Superior temporal gyrus (tissue), 1 donor: ENCODE data around the gene WRAP73.

Experiments
- DNase-seq: peaks from one replicate; pipeline ENCODE4 v3.0.0-alpha.2; 2016; ENCODE audit errors: extremely low spot score

WRAP73 gene

DNA sequence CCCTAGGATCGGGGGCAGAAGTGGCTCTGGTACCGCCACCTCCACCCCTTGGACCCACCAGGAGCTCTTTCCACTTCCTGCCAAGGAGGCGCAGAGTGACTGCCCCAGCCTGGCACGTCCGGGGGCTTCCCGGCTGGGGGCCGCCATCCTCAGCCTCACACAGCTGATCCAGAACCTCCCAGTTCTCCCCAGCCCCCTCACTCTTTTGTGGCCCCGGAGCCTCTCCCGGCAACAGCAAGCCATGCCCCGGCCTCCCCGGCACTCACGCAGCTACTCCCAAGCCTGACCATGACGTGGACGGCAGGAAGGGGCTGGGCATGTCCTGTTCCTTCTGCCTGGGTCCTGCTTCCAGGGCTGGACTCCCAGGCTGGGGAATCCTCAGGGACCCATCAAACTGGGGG lies 19.5 kb upstream of the WRAP73 start:
- DNase-seq: no peak

DNA sequence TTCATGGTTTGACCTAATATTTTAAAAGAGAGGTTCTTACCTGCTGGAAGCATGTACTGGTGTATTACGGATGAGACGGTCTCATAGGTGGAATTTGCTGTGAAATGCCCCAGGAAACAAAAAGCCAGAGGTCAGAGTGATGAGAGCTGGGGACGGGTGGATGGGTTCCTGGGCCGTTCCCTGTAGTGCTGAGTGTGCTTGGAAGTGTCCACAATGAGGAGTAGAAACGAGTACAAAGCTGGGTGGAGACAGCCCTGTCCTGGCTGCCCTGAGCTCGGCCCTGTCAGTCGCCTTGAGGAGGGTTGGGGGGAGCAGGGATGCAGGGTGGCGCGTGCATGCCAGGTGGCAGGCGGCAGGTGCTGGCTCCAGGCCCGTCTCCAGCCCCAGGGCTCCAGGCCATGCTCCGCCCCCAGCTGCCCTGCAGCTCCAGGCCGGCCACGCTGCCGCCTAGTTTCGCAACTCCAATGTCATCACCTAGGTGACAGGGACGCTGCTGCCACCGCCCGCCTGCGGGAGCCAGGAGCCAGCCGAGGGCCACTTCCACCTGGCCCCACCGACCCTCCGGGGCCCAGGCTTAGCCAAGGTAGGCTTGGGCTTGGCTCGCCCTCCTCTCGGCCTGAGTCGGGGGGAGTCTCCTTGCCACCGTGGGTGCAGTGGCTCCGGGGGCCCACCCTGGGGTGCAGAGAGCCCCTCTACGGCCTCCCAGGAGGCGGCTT lies 18.8 kb upstream of the WRAP73 start:
- no peak for DNase-seq

DNA sequence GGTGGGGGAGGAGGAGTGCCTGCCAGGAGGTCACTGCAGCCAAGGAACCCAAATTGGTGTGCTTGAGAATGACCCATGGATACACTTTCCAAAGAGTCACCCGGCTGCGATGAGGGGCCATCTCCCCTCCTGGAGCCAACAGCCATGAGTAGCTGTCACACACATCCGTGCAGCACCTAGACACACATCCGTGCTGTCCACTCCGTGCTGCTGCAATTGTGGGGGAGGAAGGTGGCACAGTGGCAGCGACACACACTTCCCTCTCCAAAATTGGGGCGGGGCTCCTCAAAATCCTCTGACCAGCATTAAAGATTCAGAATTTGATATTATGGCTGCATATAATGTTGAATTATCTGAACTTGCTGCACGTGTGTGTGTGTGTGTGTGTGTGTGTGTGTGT lies 18.2 kb upstream of the WRAP73 start:
- DNase-seq: no peak

DNA sequence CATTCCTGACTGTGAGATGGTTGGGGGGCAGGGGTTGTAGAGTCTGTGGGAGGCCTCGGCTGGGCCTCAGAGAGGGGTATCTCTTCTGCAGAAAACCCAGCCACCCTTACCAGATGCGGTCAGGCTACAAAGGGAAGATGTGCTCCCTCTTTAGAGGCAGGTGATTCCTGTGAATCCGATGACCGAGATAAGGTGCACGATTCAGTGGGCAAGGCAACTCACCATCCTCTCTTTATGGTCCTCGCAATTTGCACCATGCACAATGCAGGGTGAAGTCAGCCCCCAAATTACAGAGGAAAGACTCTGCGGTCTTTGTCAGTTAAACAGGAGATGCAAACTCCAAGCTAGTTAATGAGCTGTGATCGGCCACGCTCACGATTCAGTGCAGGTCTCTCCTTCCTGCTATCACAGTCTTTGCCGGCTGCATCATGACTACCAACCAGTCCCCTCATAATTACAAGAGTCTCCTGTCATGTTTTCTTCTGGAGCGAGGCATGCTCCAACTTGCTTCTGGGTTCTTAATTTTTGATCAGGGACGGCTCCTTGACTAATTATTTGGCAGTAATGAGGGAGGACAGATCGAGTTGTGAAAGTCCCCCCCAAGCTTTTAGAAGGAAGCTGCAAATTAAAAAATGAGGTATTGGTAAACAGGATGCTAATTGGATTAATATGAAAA lies 14.9 kb upstream of the WRAP73 start:
- no peak for DNase-seq

DNA sequence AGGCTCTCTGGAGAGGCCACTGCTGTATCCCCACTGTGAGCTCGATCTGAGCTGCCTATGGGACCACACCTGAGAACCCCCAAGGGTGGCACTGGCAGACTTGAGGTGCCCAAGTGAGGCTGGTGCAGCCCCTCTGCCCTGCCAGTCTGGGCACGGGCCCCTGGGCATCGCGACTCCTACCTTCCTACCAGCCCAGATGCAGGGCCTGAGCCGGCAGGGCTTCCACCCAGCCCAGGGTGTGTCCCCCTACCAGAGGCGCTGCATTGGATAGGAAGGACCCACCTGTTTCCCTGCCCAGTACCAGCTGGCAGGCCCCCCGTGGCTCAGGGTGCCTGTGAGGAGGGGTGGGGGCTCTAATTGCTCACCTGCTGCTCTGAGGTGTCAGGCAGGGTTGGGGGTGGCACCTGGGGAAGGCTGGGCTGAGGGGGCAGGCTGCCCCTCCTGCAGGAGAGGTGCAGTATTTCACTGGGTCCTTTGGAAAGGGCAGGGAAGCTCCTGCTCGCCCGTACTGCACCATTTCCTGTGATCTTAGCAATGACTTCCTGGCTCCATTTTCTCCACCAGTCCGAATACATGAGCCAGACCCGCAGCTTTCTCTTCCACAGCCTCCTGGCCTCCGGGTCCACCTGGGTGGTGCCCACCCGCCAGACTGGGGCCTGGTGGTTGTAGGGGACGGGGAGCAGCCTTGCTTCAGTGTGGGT lies 14.2 kb upstream of the WRAP73 start:
- no peak for DNase-seq

DNA sequence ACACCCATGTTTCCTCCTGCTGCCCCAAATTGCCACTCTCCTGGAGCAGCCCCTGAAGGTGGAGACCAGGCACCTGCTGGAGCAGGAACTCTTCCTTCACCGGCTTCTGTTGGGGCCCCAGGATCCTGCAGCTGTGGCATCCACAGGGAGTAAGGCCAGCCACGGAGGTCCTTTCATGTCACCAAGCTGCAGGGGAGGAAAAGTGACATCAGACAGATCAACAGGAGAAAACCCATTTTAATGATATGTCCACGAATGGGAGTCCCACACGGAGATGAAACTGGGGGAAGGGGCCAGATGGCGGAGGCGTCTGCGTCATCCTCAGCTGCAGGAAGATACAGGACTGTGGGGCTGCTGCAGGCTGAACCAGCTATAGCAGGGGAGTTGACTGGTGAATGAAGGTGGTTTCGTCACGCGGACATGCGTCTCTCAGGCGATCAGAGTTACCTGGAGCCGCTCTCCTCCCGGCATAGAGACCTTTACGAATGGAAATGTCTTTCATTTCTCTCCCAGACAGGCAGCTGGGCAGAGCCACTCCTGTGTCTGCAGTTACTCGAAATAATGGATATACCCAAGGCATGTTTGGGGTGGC lies 12.3 kb upstream of the WRAP73 start:
- no peak for DNase-seq

DNA sequence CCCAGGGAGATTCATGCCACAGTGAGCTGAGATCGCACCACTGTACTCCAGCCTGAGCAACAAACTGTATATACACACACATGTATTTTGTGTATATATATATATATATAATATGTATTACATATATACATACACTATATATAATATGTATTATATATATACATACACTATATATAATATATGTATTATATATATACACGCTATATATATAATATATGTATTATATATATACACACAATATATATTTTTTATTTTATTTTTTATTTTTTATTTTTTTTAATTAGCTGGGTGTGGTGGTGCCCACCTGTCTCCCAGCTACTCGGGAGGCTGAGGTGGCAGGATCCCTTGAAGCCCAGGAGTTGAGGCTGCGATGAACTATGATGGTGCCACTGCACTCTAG lies 11.7 kb upstream of the WRAP73 start:
- DNase-seq: no peak

DNA sequence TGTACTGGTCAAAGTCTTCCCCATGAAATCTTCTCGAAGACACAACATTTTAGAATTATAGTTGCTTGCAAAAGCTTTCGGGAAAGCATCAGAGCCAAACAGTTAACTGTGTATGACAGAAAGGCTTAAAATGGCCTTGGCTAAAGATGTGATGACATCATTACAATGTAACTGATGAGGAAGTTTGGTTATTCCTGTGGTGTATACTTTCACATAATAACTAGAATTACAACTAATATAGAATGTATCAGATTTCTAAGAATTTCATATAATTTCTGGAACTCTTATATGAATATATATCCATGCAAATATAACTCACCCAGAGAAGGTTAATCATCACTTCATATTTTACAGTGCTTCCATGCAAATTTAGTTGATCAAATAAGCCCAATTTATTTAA lies 10.8 kb upstream of the WRAP73 start:
- no peak for DNase-seq

DNA sequence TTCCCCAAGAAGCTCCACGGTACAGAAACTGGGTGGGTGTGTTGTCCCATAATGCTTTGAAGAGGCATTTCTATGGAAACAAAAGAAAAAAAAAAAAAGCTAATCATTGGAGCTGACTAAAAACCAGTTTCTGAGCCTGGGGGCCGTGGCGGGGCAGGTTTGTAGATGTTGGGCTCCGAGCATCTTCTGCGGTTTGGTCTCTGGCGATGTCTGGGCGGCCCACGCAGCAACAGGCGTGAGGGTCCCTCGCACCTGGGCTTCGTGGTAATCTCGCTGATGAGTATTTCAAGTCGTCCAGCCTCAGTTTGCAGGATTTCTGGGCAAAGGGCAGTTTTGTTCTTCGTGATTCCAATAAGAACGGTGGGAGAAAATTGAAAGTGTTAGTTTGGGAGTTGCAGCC lies 9.2 kb upstream of the WRAP73 start:
- DNase-seq: no peak

DNA sequence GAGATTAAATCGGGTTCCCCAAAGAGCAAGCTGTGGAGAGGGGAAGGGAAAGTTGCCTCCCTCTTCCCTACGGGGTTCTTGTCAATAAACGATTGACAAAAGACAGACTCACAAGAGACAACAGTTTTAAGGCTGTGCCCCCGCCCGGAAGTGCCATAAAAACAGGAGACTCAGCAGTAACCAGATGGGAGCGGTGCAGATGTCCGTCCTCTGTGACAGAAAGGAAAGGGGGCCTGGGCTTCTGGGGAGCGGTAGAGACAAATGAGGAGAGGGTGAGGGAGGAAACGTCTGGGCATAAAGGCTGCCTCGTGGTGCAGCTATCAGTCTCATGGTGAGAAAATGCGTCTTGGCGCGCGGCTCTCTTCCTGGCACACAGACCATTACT lies 8.3 kb upstream of the WRAP73 start:
- no peak for DNase-seq

DNA sequence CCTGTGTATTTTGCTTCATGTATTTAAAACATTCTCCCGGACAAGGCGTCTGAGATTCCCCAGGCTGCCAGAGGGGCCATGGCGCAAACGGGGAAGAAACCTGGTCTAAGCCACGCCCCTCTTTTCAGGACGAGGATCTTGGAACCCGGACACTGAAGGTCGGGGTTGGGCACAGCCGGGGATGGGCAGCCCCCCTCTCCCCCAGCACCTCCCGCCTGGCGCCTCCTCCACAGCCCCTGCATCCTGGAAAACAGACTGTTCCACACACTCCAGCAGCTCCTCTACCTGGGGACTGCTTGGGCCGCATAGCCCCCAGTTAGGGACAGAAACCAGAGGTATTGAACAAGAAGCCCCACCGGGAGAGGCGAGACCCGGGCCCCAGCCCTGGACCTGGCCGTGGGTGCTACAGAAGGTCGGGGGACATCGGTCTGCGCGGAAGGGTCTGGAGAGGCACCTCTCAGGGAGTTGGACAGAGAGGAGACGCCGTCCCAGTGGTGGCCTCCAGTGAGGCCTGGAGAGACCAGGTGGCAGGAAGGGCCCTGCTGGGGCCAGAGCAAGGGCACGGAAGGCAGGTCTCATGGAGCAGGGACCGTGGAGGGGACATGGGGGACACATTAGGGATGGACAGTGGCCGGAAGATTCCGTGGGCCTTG lies 7.8 kb upstream of the WRAP73 start:
- no peak for DNase-seq

DNA sequence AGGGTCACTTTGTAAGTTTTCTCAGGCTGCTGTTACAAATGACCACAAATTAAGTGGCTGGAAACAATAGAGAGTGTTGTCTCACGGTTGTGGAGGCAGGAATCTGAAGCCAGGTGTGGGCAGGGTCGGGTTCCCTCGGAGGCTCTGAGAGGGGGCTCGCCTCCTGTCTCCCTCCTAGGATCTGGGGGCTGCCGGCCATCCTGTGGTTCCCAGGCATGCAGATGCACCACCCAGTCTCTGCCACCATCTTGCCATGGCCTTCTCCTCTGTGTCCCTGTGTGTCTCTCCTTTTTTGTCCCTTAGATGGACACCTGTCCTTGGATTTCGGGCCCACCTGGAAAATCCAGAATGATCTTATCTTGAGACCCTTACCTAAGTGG lies 7.2 kb upstream of the WRAP73 start:
- DNase-seq: no peak

DNA sequence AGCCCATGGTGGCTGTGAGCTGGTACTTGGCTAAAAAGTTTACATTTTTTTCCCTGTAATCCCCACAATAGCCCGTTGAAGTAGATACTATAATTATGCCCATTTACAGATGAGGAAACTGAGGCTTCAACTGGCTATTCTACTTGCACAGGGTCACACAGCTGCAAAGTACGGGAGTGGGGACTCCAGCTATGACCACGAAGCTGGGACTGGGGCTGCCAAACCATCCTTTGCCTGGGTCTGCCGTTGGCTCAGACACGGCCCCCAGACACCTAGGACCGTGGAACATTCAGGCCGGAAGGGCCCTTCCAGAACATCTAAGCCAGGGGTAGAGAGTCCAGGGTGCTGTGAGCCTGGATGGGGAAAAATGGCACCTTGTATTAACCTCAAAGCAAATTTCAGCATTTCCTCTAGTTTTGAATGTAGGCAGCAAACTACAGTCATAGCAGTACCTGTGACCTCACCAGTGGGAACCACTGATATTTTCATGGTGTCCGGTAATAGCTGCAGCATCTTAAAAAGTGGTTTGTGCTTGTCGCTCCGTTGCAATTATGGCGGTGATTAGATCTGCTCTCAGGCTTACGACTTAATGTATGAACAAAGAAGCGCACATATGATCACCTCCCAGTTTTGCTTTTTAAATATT lies 6.7 kb upstream of the WRAP73 start:
- DNase-seq: no peak

DNA sequence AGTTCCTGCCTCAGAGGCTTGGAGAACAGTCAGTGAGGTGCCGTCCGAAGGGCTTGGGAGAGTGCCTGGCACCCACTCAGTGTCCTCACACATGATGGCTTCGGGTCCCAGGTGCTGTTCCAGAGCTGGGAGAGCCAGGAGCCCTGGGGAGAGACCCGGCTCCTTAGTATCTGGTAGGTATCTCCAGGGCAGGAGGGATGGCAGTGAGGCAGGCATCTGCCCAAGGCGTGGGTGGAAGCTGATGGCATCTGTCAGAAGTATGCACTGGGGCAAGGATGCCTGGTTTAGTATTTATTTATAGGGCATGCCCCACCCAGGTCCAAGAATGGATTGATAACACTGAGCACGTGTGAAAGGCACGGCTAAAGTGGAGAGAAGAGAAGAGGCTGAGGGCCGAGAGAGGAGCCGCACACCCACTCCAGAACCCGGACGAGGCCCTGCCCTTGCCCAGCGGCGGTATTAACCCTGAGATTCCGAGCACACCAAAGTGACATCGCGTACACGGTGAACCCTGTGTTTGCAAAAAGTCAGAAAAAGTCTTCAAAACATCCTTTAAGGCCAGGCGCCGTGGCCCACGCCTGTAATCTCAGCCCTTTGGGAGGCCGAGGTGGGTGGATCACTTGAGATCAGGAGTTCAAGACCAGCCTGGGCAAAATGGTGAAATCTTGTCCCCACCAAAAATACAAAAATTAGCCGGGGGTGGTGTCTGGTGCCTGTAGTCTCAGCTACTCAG lies 4.8 kb upstream of the WRAP73 start:
- no peak for DNase-seq

DNA sequence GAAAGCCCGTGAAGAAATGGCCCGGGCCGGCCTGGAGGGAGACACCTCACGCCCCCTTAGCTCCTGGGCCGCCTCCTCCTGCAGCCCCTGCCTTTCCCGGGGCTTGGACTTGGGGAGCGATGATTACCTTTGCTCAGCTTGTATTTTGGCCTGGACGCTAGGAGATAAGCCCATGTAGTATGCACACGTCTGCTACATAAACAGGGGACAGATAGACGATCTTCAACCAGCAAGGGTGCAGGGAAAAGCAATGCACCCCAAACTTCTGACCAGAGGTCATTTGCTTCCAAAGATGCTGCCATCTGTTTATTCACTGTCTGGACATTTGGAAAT lies 3.3 kb upstream of the WRAP73 start:
- no peak for DNase-seq

DNA sequence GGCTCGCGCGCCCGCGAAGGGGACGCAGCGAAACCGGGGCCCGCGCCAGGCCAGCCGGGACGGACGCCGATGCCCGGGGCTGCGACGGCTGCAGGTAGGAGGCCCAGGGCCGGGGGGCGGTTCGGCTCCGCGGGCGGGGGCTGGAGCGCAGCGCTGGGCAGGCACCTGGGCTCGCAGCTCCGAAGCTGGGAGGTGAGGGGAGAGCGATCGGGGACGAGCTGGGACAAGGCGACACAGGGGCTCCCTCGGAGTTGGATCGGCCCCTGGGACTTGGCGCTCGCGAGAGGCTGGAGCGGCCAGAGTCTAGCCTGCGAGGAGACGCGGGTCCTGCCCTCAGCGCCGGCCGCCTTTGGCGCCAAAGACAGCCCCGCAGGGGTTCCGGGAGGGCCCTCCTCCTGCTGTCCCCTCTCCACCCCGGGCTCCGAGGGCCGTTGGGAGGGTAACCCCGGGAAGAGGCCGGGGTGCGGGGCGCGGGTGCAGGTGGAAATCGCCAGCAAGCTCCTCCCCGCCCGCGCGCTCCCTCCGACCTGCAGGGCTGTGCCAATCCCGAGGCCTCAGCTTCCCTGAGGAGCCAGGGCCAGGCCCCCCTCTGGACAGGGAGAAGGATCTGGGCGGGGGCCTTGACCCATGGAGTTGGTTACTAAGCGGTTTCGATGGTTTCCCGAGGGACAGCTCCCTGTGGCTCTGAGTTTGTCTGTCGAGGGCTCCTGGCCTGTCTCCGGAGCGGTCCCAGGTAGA lies 2.8 kb upstream of the WRAP73 start:
- no peak for DNase-seq

DNA sequence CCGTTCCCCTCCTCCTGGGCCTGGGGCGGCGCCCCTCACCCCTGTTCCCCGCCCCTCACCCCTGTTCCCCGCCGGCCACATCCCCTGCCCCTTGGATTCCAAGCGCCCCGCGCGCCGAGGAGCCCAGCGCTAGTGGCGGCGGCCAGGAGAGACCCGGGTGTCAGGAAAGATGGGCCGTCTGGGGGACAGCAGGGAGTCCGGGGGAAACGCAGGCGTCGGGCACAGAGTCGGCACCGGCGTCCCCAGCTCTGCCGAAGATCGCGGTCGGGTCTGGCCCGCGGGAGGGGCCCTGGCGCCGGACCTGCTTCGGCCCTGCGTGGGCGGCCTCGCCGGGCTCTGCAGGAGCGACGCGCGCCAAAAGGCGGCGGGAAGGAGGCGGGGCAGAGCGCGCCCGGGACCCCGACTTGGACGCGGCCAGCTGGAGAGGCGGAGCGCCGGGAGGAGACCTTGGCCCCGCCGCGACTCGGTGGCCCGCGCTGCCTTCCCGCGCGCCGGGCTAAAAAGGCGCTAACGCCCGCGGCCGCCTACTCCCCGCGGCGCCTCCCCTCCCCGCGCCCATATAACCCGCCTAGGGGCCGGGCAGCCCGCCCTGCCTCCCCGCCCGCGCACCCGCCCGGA lies 2.1 kb upstream of the WRAP73 start, which contains the start of gene TP73:
Gene TP73 (plus strand): TSS at position 587 of the 618 bp plus-strand sequence. CDS start 29,850 bp downstream, outside the sequence.
- no peak for DNase-seq

DNA sequence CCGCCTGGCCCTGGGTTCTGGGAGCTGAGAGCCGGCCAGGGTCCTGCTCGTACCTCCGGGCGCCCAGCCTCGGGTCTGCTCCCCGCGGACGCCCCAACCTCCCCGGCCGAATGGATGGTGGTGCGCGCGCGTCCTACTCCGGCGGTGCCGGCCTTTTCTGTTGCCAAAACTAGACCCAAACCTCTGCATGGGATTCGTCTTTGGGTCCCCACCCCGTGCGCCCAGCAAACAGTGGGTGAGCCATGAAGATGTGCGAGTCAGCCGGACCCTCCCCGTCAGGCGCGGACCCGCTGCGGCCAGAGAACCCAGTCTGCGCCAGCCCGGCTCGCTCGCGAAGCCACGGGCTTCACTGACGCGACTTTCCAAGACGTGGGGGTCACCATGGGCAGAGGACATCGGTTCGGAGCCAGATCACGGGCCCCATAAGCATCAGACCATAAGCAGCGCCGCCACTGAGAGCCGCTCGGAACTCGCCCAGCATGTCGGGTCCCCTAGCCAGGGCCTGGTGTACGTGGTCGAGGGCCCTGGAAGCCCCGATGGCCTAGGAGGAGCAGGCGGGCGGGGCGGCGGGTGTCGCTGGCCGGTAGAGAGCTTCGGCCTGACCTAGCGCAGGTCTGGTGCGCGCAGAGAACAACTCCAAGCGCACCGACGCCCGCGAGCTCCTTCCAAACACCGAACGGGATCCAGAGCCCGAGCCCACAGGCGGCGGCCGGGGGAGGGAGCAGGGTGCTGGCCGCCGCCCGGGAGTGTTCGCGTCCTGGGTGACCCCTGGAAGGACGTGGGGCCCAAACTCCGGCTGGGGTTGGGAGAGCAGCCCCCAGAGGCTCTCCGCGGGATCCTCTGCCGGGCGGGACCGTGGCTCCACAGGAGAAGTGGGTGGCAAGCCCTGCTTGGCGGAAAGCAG lies 1.4 kb upstream of the WRAP73 start:
- no peak for DNase-seq
